HG03469 (cell line): ENCODE data around the gene FAM174C.
"Not testable (repeated sequence)": the region's sequence is repeated elsewhere in the genome, so short reads cannot be mapped to it uniquely, and the experiment has no call there.

Experiments used
- ATAC-seq: cut with Tn5 transposase; IDR thresholded peaks from one replicate; pipeline ENCODE4 v1.9.1; 2021; ENCODE audit warnings: mild to moderate bottlenecking, moderate library complexity, moderate number of reproducible peaks; ENCODE audit not compliant: unreplicated experiment

The FAM174C gene

GRCh38 chr19:1316466-1316865, 41.1 kb downstream of the FAM174C start:
- ATAC-seq, result no peak

GRCh38 chr19:1317274-1318003, 42.1 kb downstream of the FAM174C start:
- ATAC-seq, result no peak

- ATAC-seq, result no peak
Observed at GRCh38 chr19:1318678-1319471, 43.5 kb downstream of the FAM174C start.

GRCh38 chr19:1320282-1320650, 44.9 kb downstream of the FAM174C start:
- ATAC-seq, result not testable (repeated sequence)

- ATAC-seq, result no peak
Observed at GRCh38 chr19:1321539-1321938, 46.2 kb downstream of the FAM174C start.

GRCh38 chr19:1322198-1322981, 47.1 kb downstream of the FAM174C start:
- ATAC-seq, result no peak

GRCh38 chr19:1324249-1324805, 49.0 kb downstream of the FAM174C start:
- no peak for ATAC-seq

- no peak for ATAC-seq
Observed at GRCh38 chr19:1324806-1325567, 49.7 kb downstream of the FAM174C start.

- no peak for ATAC-seq
Observed at GRCh38 chr19:1325568-1326294, 50.4 kb downstream of the FAM174C start.

- ATAC-seq, result no peak
Observed at GRCh38 chr19:1327125-1327524, 51.8 kb downstream of the FAM174C start.
